ENCODE data around the gene HES1. TPM values are rescaled to one million over a fixed set of nuclear protein-coding genes. Genes with fewer than 3 reads are reported as not detected.
"Not testable (repeated sequence)": the region's sequence is repeated elsewhere in the genome, so short reads cannot be mapped to it uniquely, and the experiment has no call there.

Gene HES1
- total RNA-seq, 1 donor, result 4.0 TPM

GRCh38 chr3:194124193-194124592 lies 11.8 kb upstream of the HES1 start:
- no peak for DNase-seq (ENCODE audit: low read depth in 2 of 3, low spot score in 2 of 3)

GRCh38 chr3:194125442-194125841 lies 10.5 kb upstream of the HES1 start:
- no peak for DNase-seq (ENCODE audit: low read depth in 2 of 3, low spot score in 2 of 3)

DNA sequence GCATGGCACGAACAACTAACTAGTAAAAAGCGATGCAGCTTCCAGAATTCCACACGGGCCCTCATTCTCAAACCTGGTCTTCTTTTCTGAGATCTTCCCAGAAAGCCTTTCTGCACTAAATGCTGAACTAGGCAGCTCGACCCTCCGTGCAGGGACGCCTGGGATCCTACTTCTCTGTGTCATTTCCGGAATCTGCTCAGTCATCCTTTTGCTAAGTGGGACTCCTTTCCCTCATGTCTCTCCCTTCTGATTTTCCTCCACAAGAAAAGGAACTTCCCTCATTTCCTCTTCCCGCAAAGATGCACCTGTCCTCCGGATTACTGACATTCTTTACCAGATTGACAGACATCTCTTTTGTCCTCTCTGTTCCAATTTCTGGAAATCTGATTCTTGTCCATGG lies 9.2 kb upstream of the HES1 start:
- no peak for DNase-seq (ENCODE audit: low read depth in 2 of 3, low spot score in 2 of 3)

- no peak for DNase-seq (ENCODE audit: low read depth in 2 of 3, low spot score in 2 of 3)
These were observed 7.6 kb upstream of the HES1 start for GRCh38 chr3:194128202-194128918.

DNA sequence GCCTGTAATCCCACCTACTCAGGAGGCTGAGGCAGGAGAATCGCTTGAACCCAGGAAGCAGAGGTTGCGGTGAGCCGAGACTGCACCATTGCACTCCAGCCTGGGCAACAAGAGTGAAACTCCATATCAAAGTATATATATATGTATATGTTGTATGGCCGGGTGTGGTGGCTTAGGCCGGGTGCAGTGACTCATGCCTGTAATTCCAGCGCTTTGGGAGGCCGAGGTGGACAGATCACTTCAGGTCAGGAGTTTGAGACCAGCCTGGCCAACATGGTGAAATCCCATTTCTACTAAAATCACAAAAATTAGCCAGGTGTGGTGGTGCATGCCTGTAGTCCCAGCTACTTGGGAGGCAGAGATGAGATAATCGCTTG lies 7.0 kb upstream of the HES1 start:
- not testable (repeated sequence) for DNase-seq (ENCODE audit: low read depth in 2 of 3, low spot score in 2 of 3)

- no peak for DNase-seq (ENCODE audit: low read depth in 2 of 3, low spot score in 2 of 3)
These were observed 6.3 kb upstream of the HES1 start for GRCh38 chr3:194129581-194130133.

DNA sequence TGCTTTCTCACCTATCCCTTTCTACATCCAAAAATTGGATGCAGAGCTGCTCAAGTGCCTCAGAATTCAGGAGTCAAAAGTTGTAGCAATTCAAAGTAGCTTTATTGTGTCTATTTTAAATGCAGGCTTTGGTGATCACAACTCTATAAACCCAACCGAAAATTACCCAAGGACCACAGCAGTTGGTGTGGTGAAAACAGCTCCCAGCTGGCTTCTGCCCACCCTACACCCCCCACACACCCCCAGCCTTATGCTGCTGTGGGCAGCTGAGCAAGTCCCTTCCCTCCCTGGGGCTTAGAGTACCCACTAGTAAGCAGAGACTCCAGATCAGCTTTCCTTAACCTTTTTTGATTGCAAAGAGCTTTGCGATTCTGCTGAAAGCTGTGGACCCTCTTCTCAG lies 5.8 kb upstream of the HES1 start:
- DNase-seq (ENCODE audit: low read depth in 2 of 3, low spot score in 2 of 3), result no peak

- no peak for DNase-seq (ENCODE audit: low read depth in 2 of 3, low spot score in 2 of 3)
These were observed 5.0 kb upstream of the HES1 start for GRCh38 chr3:194130807-194131589.

- no peak for DNase-seq (ENCODE audit: low read depth in 2 of 3, low spot score in 2 of 3)
These were observed 3.3 kb upstream of the HES1 start for GRCh38 chr3:194132465-194133286.

DNA sequence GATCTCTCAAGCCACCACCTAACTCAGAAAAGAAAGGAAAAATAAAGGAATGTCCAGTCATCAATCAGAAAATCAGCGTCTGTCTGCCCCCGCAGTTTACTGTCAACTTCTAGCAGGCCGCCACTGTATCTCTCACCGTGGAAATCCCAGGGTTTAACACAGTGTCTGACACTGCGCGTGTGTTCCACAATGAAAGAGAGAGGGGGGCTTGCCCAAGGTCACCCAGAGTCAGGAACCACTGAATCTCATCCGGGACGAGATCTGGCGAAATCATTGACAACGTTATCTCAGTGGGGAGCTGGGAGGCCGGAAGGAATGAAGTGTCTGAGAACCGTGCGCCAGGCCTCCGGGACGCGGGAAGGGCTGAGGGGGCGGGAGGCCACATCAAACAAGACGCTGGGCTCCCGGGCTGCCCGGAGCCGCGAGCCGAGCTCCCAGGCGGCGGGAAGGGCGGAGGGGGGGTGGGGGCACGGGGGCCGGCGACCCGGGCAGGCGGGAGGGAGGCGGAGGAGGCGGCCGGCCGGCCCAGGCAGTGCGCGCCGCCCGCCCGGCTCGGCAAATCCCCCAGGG lies 2.2 kb upstream of the HES1 start:
- no peak for DNase-seq (ENCODE audit: low read depth in 2 of 3, low spot score in 2 of 3)

- DNase-seq (ENCODE audit: low read depth in 2 of 3, low spot score in 2 of 3), result peak in 2 of 3 donors; percentile 72 to 87
These were observed 1.7 kb upstream of the HES1 start for GRCh38 chr3:194134231-194134756.

GRCh38 chr3:194134757-194135515 lies 1.0 kb upstream of the HES1 start:
- DNase-seq (ENCODE audit: low read depth in 2 of 3, low spot score in 2 of 3), result peak; percentile 57 to 94 (median 93)

DNA sequence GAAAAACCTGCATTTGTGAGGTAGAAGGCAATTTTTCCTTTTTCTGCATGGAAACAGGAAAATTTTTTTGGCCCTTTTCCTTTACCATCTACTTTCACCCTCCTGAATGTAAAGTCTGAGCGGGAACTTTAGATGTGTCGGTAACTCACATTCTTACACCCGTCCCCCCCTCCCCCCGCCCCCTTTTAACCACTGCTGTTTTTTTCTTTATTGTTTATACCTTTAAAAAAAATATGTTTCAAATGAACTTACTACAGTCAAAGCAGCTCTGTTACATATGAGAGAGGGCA lies 487 bp upstream of the HES1 start:
- DNase-seq (ENCODE audit: low read depth in 2 of 3, low spot score in 2 of 3), result peak in 1 of 3 donors; percentile 22

GRCh38 chr3:194136519-194137007 lies 615 bp downstream of the HES1 start:
- peak in 1 of 3 donors; percentile 19 for DNase-seq (ENCODE audit: low read depth in 2 of 3, low spot score in 2 of 3)

DNA sequence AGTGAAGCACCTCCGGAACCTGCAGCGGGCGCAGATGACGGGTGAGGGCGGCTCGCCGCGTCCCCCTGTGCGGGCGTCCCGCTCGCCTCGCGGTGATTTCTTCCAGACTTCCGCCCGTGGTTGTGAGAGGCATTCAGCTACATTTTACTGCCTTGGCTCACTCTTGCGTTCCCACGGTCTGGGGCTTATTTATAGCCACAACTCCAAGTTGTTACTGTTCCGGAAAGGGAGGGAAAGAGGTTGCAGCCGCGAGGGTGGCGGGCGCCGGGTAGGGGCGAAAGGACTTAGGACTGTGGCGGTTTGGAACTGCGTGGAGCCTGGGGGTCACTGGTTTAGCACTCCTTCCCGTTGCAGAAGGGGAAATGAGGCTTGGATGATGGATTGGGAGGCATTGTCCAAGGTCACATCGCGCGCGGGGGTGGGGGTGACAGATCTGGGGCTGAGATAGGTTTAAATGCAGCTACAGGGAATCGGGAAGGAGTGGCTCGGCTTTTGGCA lies 1.1 kb downstream of the HES1 start:
- peak in 2 of 3 donors; percentile 64 to 71 for DNase-seq (ENCODE audit: low read depth in 2 of 3, low spot score in 2 of 3)

- DNase-seq (ENCODE audit: low read depth in 2 of 3, low spot score in 2 of 3), result peak in 2 of 3 donors; percentile 58 to 74
These were observed 1.8 kb downstream of the HES1 start for GRCh38 chr3:194137506-194138474.

DNA sequence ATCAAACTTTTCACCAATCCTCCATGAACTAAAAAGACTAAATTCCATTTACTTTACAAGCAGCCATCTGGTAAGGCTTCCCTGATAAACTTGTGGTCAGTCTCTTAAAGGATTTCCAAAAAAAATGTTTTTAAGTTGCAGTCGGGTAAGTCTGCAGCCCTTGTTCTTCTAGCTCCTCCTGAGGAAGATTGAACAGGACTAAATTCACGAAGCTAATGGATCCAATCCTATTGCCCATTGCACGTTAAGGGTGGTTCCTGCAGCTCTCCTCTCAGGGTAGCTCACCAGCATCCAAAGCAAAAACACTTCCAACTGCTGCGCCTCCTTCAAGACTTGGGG lies 2.8 kb downstream of the HES1 start:
- no peak for DNase-seq (ENCODE audit: low read depth in 2 of 3, low spot score in 2 of 3)

- peak in 2 of 3 donors; percentile 62 to 84 for DNase-seq (ENCODE audit: low read depth in 2 of 3, low spot score in 2 of 3)
These were observed 3.3 kb downstream of the HES1 start for GRCh38 chr3:194139071-194139813.
